WTC11 (cell line): ENCODE data around the gene PTPRJ. TPM values are rescaled to one million over a fixed set of nuclear protein-coding genes. Genes with fewer than 3 reads are reported as not detected.

Experiments
- ATAC-seq: fragments of 200-7000 bp; cut with Tn5 transposase; 2 replicates; pipeline ENCODE4 v1.10.0; 2021; ENCODE audit warnings: mild to moderate bottlenecking, moderate library complexity
- CTCF ChIA-PET: fragments of 300-600 bp; sonication (Branson Sonifier 250); formaldehyde crosslinking; loops from one replicate; lab custom pipeline; 2021; ENCODE audit warnings: antibody characterized with exemption; lab: Charles Lee
- POLR2A ChIA-PET: fragments of 350-600 bp; sonication (Branson Sonifier 250); formaldehyde crosslinking; loops from one replicate; lab custom pipeline; 2021; ENCODE audit warnings: antibody characterized with exemption; lab: Charles Lee
- DNase-seq: peaks from one replicate; pipeline ENCODE4 v3.0.0; 2021; ENCODE audit warnings: low spot score
- H3K27ac Mint-ChIP-seq: 2 replicates; pipeline ENCODE4 v1.8.0; 2021; ENCODE audit warnings: mixed read lengths
- H3K27me3 Mint-ChIP-seq: 2 replicates; pipeline ENCODE4 v1.8.0; 2021; ENCODE audit warnings: low read depth, mild to moderate bottlenecking, moderate library complexity, mixed read lengths
- H3K36me3 Mint-ChIP-seq: 2 replicates; pipeline ENCODE4 v1.8.0; 2021; ENCODE audit warnings: mixed read lengths
- H3K4me1 Mint-ChIP-seq: 2 replicates; pipeline ENCODE4 v1.8.0; 2022; ENCODE audit warnings: mixed read lengths
- H3K4me3 Mint-ChIP-seq: 2 replicates; pipeline ENCODE4 v1.8.0; 2021; ENCODE audit warnings: mild to moderate bottlenecking, moderate library complexity, mixed read lengths
- H3K9me3 Mint-ChIP-seq: 2 replicates; pipeline ENCODE4 v1.8.0; 2021; ENCODE audit warnings: mixed read lengths
- ATF1 ChIP-seq: sonication (generic); formaldehyde crosslinking; IDR thresholded peaks from 2 replicates; pipeline ENCODE4 v1.8.1; 2023; ENCODE audit warnings: mild to moderate bottlenecking, moderate library complexity, missing genetic modification reagents
- EMX1 ChIP-seq: fragments of 250-450 bp; sonication (Bioruptor Pico); IDR thresholded peaks from 2 replicates; pipeline ENCODE4 v1.8.0; 2021; ENCODE audit warnings: mild to moderate bottlenecking
- ETV6 ChIP-seq: sonication (generic); formaldehyde crosslinking; IDR thresholded peaks from 2 replicates; pipeline ENCODE4 v1.8.1; 2022; ENCODE audit warnings: mild to moderate bottlenecking, missing genetic modification reagents
- GRHL2 ChIP-seq: fragments of 250-450 bp; sonication (Bioruptor Pico); IDR thresholded peaks from 2 replicates; pipeline ENCODE4 v1.8.0; 2022; ENCODE audit warnings: mild to moderate bottlenecking, moderate library complexity; ENCODE audit not compliant: insufficient replicate concordance, severe bottlenecking
- IRF2 ChIP-seq: sonication (generic); formaldehyde crosslinking; IDR thresholded peaks from 2 replicates; pipeline ENCODE4 v1.8.0; 2022; ENCODE audit warnings: low read depth, missing genetic modification reagents, borderline replicate concordance
- JUN ChIP-seq: sonication (generic); formaldehyde crosslinking; IDR thresholded peaks from 2 replicates; pipeline ENCODE4 v1.8.0; 2023; ENCODE audit warnings: mild to moderate bottlenecking, missing genetic modification reagents
- MAX ChIP-seq: sonication (generic); formaldehyde crosslinking; IDR thresholded peaks from 2 replicates; pipeline ENCODE4 v1.8.0; 2022; ENCODE audit warnings: mild to moderate bottlenecking, missing genetic modification reagents
- NFE2L1 ChIP-seq: sonication (generic); formaldehyde crosslinking; IDR thresholded peaks from 2 replicates; pipeline ENCODE4 v1.8.1; 2023; ENCODE audit warnings: missing genetic modification reagents
- NFYB ChIP-seq: sonication (generic); formaldehyde crosslinking; conservative IDR thresholded peaks from 2 replicates; pipeline ENCODE4 v1.8.0; 2022; ENCODE audit warnings: low read depth, missing genetic modification reagents
- PREB ChIP-seq: sonication (generic); formaldehyde crosslinking; IDR thresholded peaks from 2 replicates; pipeline ENCODE4 v1.8.1; 2022; ENCODE audit warnings: mild to moderate bottlenecking, missing genetic modification reagents, moderate library complexity, borderline replicate concordance
- SMAD4 ChIP-seq: sonication (generic); formaldehyde crosslinking; IDR thresholded peaks from 2 replicates; pipeline ENCODE4 v1.8.0; 2022; ENCODE audit warnings: mild to moderate bottlenecking, missing genetic modification reagents
- TEAD1 ChIP-seq: sonication (generic); formaldehyde crosslinking; IDR thresholded peaks from 2 replicates; pipeline ENCODE4 v1.8.0; 2022; ENCODE audit warnings: mild to moderate bottlenecking, missing genetic modification reagents
- ZNF121 ChIP-seq: sonication (generic); formaldehyde crosslinking; IDR thresholded peaks from 2 replicates; pipeline ENCODE4 v1.8.0; 2023; ENCODE audit warnings: missing genetic modification reagents
- ZNF281 ChIP-seq: sonication (generic); formaldehyde crosslinking; IDR thresholded peaks from 2 replicates; pipeline ENCODE4 v1.8.0; 2023; ENCODE audit warnings: mild to moderate bottlenecking, missing genetic modification reagents
- ZNF416 ChIP-seq: fragments of 250-450 bp; sonication (Bioruptor Pico); IDR thresholded peaks from 2 replicates; pipeline ENCODE4 v1.9.0; 2021; ENCODE audit warnings: mild to moderate bottlenecking, inconsistent platforms
- ZNF423 ChIP-seq: fragments of 250-450 bp; sonication (Bioruptor Pico); IDR thresholded peaks from 2 replicates; pipeline ENCODE4 v2.1.2; 2022; ENCODE audit warnings: mild to moderate bottlenecking, moderate library complexity
- total RNA-seq: library from RNA; stranded (reverse); gene quantifications from 3 replicates; pipeline ENCODE4 v1.2.3, GENCODE V29; 2021
- TF ChIP-seq, protein P1 (sequence below): sonication (generic); formaldehyde crosslinking; IDR thresholded peaks from 2 replicates; pipeline ENCODE4 v1.8.1; 2023; ENCODE audit warnings: mild to moderate bottlenecking, moderate library complexity, missing genetic modification reagents
- TF ChIP-seq, protein P2 (sequence below): fragments of 250-450 bp; sonication (Bioruptor Pico); conservative IDR thresholded peaks from 2 replicates; pipeline ENCODE4 v1.9.0; 2021; ENCODE audit warnings: mild to moderate bottlenecking
- TF ChIP-seq, protein P3 (sequence below): sonication (generic); formaldehyde crosslinking; conservative IDR thresholded peaks from 2 replicates; pipeline ENCODE4 v1.8.1; 2022; ENCODE audit warnings: mild to moderate bottlenecking, missing genetic modification reagents

Gene PTPRJ
- total RNA-seq, 1 experiment from 2014 or later: 19.5 TPM

DNA sequence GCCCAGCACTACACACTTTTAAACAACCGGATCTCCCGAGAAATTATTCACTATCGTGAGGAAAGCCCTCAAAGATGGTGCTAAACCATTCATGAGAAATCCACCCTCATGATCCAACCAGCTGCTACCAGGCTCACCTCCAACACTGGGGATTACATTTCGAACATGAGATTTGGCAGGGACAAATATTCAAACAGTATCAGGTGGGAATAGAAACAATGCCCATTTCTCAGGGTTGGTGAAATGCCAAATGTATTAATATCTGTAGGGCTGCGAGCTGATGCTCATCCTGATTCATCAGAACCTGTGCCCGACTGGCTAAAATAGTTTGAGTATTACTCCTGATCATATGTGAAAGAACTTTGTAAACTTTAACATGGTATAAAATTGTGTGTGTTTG is 15.8 kb upstream of the PTPRJ start (continued):
- TF ChIP-seq PREB (no peak), NFE2L1 (CRISPR knock-in tag) (no peak), SMAD4 (CRISPR knock-in tag) (no peak), ZNF423 (CRISPR knock-in tag) (no peak)
- TF ChIP-seq, protein P1, sequence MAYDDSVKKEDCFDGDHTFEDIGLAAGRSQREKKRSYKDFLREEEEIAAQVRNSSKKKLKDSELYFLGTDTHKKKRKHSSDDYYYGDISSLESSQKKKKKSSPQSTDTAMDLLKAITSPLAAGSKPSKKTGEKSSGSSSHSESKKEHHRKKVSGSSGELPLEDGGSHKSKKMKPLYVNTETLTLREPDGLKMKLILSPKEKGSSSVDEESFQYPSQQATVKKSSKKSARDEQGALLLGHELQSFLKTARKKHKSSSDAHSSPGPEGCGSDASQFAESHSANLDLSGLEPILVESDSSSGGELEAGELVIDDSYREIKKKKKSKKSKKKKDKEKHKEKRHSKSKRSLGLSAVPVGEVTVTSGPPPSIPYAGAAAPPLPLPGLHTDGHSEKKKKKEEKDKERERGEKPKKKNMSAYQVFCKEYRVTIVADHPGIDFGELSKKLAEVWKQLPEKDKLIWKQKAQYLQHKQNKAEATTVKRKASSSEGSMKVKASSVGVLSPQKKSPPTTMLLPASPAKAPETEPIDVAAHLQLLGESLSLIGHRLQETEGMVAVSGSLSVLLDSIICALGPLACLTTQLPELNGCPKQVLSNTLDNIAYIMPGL (CRISPR knock-in tag): no peak
- TF ChIP-seq, protein P2, sequence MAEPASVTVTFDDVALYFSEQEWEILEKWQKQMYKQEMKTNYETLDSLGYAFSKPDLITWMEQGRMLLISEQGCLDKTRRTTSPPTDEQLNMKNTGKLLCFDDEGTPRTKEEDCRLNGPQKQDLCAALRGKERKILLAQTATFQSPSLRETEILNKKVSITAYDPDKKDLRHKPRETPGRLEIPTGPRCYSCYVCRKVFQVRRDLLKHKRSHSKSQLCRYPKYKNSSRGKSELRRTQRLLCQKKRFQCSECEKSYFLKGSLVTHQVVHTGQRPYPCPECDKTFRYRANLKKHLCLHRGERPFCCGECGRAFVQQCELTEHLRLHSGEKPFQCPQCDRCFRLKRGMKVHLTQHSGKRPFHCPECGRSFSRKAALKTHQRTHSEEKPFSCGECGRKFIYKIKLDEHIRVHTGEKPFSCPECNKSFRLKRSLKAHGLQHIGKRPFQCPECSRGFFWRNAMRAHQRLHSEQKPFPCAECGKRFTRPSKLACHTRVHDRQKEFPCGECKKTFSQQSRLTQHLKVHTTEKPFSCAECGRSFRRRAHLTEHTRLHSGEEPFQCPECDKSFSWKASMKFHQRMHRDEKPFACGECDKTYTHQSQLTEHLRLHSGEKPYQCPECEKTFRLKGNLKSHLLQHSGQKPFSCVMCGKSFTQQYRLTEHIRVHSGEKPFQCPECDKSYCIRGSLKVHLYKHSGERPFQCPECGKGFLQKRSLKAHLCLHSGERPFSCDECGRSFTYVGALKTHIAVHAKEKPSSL (CRISPR knock-in tag): no peak

GRCh38 chr11:47967577-47968525 is 12.5 kb upstream of the PTPRJ start:
- no peak for DNase-seq
- no peaks in the 10 kb centered on the region for H3K36me3 Mint-ChIP-seq
- H3K9me3 Mint-ChIP-seq: no peaks in the 10 kb centered on the region
- TF ChIP-seq ATF1 (CRISPR knock-in tag): no peak
- TF ChIP-seq, all 79 proteins: peak for 0
- ATAC-seq: no peak
- ChIA-PET POLR2A (no interaction called here), CTCF (no interaction called here)
- H3K4me1 Mint-ChIP-seq: no peaks in the 10 kb centered on the region
- no peak overlapping the region for H3K4me3 Mint-ChIP-seq
- no peak overlapping the region for H3K27ac Mint-ChIP-seq
- H3K27me3 Mint-ChIP-seq: no peaks in the 10 kb centered on the region

- H3K36me3 Mint-ChIP-seq: no peaks in the 10 kb centered on the region
- H3K4me1 Mint-ChIP-seq: peaks cover 5% of the 10 kb centered on the region
- H3K27ac Mint-ChIP-seq: no peak overlapping the region
- DNase-seq (no peak), ATAC-seq (no peak)
- H3K4me3 Mint-ChIP-seq: no peak overlapping the region
- H3K9me3 Mint-ChIP-seq: no peaks in the 10 kb centered on the region
- no peak for TF ChIP-seq IRF2 (CRISPR knock-in tag)
- no peak for TF ChIP-seq EMX1
- no peak for TF ChIP-seq JUN
- no peak for TF ChIP-seq ETV6 (CRISPR knock-in tag)
- no peak for TF ChIP-seq ZNF121
- TF ChIP-seq ZNF416 (CRISPR knock-in tag): no peak
- TF ChIP-seq MAX (CRISPR knock-in tag): no peak
- TF ChIP-seq GRHL2 (CRISPR knock-in tag): no peak
- no peak for TF ChIP-seq ZNF281
- no peak for TF ChIP-seq TEAD1
- TF ChIP-seq NFYB (CRISPR knock-in tag): no peak
- TF ChIP-seq, protein P3, sequence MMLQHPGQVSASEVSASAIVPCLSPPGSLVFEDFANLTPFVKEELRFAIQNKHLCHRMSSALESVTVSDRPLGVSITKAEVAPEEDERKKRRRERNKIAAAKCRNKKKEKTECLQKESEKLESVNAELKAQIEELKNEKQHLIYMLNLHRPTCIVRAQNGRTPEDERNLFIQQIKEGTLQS (CRISPR knock-in tag): no peak
- ChIA-PET POLR2A (no interaction called here), CTCF (interaction anchor here (1.1 kb wide), 1 partner anchor 148 kb away, joined by 5 read pairs; no protein-coding TSS in a partner anchor)
- no peaks in the 10 kb centered on the region for H3K27me3 Mint-ChIP-seq
Observed at GRCh38 chr11:47969401-47969800, 11.0 kb upstream of the PTPRJ start.
